ENCODE results near the gene COTL1.

COTL1 gene

DNA sequence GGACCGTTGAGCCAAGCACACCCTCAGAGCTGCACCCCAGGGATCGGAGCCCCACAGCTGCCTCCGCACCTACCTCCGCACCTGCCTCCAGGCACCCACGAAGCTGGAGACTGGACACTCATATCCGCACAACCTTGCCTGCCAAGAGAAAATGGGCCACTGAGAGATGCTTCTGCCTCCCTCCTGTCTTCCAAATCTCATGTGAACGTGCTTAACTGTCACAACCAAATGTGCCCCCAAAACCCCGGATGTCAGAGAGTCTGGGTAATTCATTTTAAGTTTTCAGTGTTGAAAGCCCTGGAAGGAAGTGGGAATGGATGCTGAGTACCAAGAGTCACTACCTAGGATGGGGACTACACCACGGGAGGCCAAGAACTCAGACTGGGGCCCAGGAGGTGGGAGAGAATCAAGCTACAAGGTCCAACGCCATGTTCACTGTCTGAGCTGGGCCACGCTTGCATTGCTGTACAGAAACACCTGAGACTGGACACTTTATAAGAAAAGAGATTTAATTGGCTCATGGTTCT, 63.9 kb downstream of the COTL1 start:
- TF ChIP-seq POLR2AphosphoS5 (IDR thresholded peaks at IDR 0.05; ENCODE audit: low read depth, low read length) (no peak), SIN3A (IDR thresholded peaks at IDR 0.05; ENCODE audit: borderline replicate concordance, insufficient read depth, low read length) (no peak), FOXP2 (optimal IDR thresholded peaks at IDR 0.05; ENCODE audit: borderline replicate concordance, extremely low read depth, extremely low read length, insufficient read depth) (no peak), TAF1 (IDR thresholded peaks at IDR 0.05; ENCODE audit: borderline replicate concordance, insufficient read depth, low read length) (no peak)
- TF ChIP-seq, protein P1, sequence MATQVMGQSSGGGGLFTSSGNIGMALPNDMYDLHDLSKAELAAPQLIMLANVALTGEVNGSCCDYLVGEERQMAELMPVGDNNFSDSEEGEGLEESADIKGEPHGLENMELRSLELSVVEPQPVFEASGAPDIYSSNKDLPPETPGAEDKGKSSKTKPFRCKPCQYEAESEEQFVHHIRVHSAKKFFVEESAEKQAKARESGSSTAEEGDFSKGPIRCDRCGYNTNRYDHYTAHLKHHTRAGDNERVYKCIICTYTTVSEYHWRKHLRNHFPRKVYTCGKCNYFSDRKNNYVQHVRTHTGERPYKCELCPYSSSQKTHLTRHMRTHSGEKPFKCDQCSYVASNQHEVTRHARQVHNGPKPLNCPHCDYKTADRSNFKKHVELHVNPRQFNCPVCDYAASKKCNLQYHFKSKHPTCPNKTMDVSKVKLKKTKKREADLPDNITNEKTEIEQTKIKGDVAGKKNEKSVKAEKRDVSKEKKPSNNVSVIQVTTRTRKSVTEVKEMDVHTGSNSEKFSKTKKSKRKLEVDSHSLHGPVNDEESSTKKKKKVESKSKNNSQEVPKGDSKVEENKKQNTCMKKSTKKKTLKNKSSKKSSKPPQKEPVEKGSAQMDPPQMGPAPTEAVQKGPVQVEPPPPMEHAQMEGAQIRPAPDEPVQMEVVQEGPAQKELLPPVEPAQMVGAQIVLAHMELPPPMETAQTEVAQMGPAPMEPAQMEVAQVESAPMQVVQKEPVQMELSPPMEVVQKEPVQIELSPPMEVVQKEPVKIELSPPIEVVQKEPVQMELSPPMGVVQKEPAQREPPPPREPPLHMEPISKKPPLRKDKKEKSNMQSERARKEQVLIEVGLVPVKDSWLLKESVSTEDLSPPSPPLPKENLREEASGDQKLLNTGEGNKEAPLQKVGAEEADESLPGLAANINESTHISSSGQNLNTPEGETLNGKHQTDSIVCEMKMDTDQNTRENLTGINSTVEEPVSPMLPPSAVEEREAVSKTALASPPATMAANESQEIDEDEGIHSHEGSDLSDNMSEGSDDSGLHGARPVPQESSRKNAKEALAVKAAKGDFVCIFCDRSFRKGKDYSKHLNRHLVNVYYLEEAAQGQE (IDR thresholded peaks at IDR 0.05; ENCODE audit: insufficient read depth in 1 of 2, low read depth in 2 of 2, low read length in 2 of 2): no peak

DNA sequence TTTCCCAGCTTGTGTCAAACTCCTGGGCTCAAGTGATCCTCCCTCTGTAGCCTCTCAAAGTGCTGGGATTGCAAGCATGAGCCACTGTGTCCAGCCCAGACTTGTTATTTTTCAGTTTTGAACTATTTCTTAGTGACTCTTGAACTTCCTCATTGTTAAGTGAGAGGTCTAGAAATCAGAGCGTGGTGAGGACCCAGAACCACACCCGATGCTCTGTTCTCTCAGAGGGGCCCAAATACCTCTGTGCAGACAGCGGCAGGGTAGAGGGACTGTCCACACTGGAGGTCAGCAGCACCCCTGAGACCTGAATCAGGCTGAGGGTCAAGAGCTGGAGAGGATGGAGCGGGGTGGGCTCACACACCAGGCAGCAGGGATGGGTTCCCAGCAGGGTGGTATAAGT, 65.7 kb downstream of the COTL1 start:
- TF ChIP-seq FOXP2 (optimal IDR thresholded peaks at IDR 0.05; ENCODE audit: borderline replicate concordance, extremely low read depth, extremely low read length, insufficient read depth): no peak
- no peak for TF ChIP-seq SIN3A (IDR thresholded peaks at IDR 0.05; ENCODE audit: borderline replicate concordance, insufficient read depth, low read length)
- TF ChIP-seq, protein P1 (IDR thresholded peaks at IDR 0.05; ENCODE audit: insufficient read depth in 1 of 2, low read depth in 2 of 2, low read length in 2 of 2): no peak
- TF ChIP-seq TAF1 (IDR thresholded peaks at IDR 0.05; ENCODE audit: borderline replicate concordance, insufficient read depth, low read length): no peak
- TF ChIP-seq POLR2AphosphoS5 (IDR thresholded peaks at IDR 0.05; ENCODE audit: low read depth, low read length): no peak

DNA sequence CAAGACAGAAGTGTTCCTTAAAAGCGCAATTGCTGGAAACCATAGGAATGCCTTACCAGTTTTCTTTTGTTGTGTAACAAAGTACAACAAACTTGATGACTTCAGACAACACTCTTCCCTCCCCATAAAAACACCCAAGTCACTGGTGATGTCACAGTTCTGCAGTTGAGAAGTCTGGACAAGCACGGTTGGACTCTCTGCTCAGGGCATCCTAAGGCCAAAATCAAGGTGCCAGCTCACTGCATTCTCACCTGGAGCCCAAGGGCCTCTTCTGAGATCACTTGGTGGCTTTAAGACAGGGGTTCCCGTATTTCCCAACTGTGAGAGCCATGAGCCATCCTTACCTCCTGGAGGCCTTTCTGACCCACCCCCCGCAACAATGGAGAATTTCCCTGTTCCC, 67.8 kb downstream of the COTL1 start:
- TF ChIP-seq SIN3A (IDR thresholded peaks at IDR 0.05; ENCODE audit: borderline replicate concordance, insufficient read depth, low read length): no peak
- TF ChIP-seq TAF1 (IDR thresholded peaks at IDR 0.05; ENCODE audit: borderline replicate concordance, insufficient read depth, low read length): no peak
- no peak for TF ChIP-seq POLR2AphosphoS5 (IDR thresholded peaks at IDR 0.05; ENCODE audit: low read depth, low read length)
- TF ChIP-seq, protein P1 (IDR thresholded peaks at IDR 0.05; ENCODE audit: insufficient read depth in 1 of 2, low read depth in 2 of 2, low read length in 2 of 2): no peak
- no peak for TF ChIP-seq FOXP2 (optimal IDR thresholded peaks at IDR 0.05; ENCODE audit: borderline replicate concordance, extremely low read depth, extremely low read length, insufficient read depth)

DNA sequence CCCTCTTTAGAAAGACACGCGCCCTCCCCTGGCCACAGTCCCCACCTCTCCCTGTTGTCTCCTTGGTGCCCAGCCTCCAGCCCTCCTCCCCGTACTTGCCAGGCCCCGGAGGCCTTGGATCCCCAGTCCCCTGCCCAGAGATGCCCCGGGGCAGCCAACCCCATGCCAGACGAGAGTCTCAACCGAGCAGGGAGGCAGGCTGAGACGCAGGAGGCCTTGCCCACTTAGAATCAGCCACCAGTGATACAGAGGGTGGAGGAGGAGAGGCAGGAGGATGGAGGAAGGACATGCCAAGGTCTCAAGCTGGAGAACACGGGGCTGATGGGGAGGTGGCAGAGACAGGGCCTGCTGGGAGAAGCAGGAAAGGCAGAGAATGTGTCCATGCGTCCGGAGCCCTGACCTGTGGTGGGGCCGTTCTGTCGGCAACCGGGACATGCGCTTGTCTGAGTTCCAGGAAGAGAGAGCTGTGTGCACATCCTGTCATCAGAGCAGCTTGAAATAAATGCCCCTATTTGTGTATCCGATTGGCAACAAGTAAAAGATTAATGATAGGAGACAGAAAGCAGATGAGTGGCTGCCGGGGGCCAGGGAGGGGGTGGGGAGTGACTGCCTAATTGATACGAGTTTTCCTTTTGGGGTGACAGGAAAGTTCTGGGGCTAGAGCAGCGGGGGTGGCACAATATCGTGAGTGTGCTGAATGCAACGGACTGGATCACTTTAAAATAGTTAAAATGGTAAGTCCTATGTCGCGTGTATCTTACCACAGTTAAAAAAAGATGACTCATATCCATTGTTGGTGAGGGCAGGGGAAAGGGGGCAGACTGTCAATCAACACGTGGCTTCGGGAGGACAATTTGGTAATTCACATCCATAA, 68.7 kb downstream of the COTL1 start:
- TF ChIP-seq, protein P1 (IDR thresholded peaks at IDR 0.05; ENCODE audit: insufficient read depth in 1 of 2, low read depth in 2 of 2, low read length in 2 of 2): no peak
- TF ChIP-seq TAF1 (IDR thresholded peaks at IDR 0.05; ENCODE audit: borderline replicate concordance, insufficient read depth, low read length) (no peak), FOXP2 (optimal IDR thresholded peaks at IDR 0.05; ENCODE audit: borderline replicate concordance, extremely low read depth, extremely low read length, insufficient read depth) (no peak), POLR2AphosphoS5 (IDR thresholded peaks at IDR 0.05; ENCODE audit: low read depth, low read length) (no peak), SIN3A (IDR thresholded peaks at IDR 0.05; ENCODE audit: borderline replicate concordance, insufficient read depth, low read length) (no peak)
